Measurements from ENCODE around the gene GSTCD.

- TF ChIP-seq CTCF (conservative IDR thresholded peaks at IDR 0.05) (no peak), ZFX (IDR thresholded peaks at IDR 0.05) (no peak)
Measured at GRCh38 chr4:105686571-105686970, 22.0 kb upstream of the GSTCD start.

All from C4-2B (cell line).